Smooth muscle cell of the coronary artery (primary cell): Measurements from ENCODE around the gene DCP1A. TPM values are rescaled to one million over a fixed set of nuclear protein-coding genes. Genes with fewer than 3 reads are reported as not detected.

Experiments
- total RNA-seq: library from RNA; depleted of rRNA; stranded (reverse); fragments of >200 nt; gene quantifications from 2 replicates; pipeline ENCODE4 v1.2.3, GENCODE V29; 2014; ENCODE audit warnings: low replicate concordance

Gene DCP1A
- 9.0 and 10.8 TPM in 2 replicates for total RNA-seq

GRCh38 chr3:53347261-53348064 lies at the start of gene DCP1A:
Gene DCP1A (minus strand): TSS chr3:53347543. CDS start chr3:53347517, 26 bp downstream.

DNA sequence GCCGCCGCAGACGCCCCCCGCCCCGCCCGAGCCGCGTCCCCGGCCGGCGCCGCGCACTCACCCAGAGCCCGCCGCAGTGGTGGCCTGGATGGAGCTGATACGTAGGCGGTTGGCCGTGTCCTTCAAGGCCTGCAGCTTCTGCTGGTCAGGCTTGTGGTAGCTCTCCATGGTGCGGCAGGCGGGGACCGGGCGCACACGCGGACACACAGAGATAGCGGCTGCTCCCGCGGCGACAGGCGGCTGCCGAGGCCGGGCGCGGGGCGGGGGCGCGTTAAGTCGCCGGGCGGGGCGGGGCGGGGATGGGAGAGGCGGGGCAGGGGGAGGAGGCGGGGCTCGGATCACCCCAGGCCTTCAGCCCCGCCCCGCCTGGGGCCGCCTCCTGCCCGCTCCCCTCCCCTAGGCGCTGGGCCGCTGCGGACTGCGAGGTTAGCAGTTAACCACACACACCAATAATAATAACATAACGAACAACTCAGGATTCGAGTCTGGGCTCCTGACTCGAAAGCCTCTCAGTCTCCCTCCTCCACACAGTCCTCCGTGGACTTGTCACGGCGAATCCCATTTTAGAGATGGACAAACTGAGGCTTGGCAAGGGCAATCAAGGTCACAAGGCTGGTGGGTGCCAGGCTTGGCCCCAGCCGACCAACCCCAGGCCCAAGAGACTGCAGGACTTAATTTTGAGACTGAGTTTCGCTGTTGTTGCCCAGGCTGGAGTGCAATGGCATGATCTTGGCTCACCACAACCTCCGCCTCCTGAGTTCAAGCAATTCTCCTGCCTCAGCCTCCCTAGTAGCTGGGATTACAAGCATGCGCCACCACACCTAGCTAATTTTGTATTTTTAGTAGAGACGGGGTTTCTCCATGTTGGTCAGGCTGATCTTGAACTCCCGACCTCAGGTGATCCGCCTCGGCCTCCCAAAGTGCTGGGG lies 91.3 kb downstream of the DCP1A start, which contains the start of gene TKT:
TSS of gene TKT (minus strand) at position 248 of the 929 bp plus-strand sequence. CDS start at position 168, 80 bp downstream.

Other genes with a start within 250 kb of the DCP1A start
- gene RFT1, start 217.1 kb downstream of the DCP1A start, total RNA-seq, result 4.7 and 12.6 TPM in 2 replicates
- gene PRKCD, start 186.3 kb downstream of the DCP1A start, total RNA-seq, result 4.4 and 7.7 TPM in 2 replicates
- 324 and 439 TPM in 2 replicates for gene TKT, start 91.5 kb downstream of the DCP1A start, total RNA-seq
- 0.47 TPM in 1 of 2 replicates, not detected in the other for gene CACNA1D, start 147.1 kb upstream of the DCP1A start, total RNA-seq